Suppressor macrophage treated with lipopolysaccharide for 1 hour (primary cell): ENCODE results near the gene RNF223.
"Not testable (repeated sequence)": the region's sequence is repeated elsewhere in the genome, so short reads cannot be mapped to it uniquely, and the experiment has no call there.

Experiments
- DNase-seq, 3 donors: peaks; one replicate each; pipeline ENCODE4 v3.0.0-alpha.2; 2020 to 2022

RNF223 gene

GRCh38 chr1:1058088-1058905 lies 15.8 kb downstream of the RNF223 start:
- no peak for DNase-seq

GRCh38 chr1:1057769-1058087 lies 16.4 kb downstream of the RNF223 start:
- not testable (repeated sequence) for DNase-seq

- DNase-seq: no peak
Measured at GRCh38 chr1:1055841-1056736, 18.0 kb downstream of the RNF223 start.

GRCh38 chr1:1054971-1055370 lies 19.1 kb downstream of the RNF223 start:
- no peak for DNase-seq

- no peak for DNase-seq
Measured at GRCh38 chr1:1054099-1054700, 19.9 kb downstream of the RNF223 start.

GRCh38 chr1:1053682-1054081 lies 20.4 kb downstream of the RNF223 start:
- no peak for DNase-seq

- DNase-seq: no peak
Measured at GRCh38 chr1:1053022-1053421, 21.1 kb downstream of the RNF223 start.

- DNase-seq: no peak
Measured at GRCh38 chr1:1052003-1052840, 21.9 kb downstream of the RNF223 start.

GRCh38 chr1:1051127-1051810 lies 22.8 kb downstream of the RNF223 start:
- no peak for DNase-seq

GRCh38 chr1:1050577-1051052 lies 23.5 kb downstream of the RNF223 start:
- DNase-seq: no peak

GRCh38 chr1:1049318-1050165 lies 24.6 kb downstream of the RNF223 start:
- no peak for DNase-seq

GRCh38 chr1:1048765-1049164 lies 25.3 kb downstream of the RNF223 start:
- no peak for DNase-seq

GRCh38 chr1:1047963-1048362 lies 26.1 kb downstream of the RNF223 start:
- no peak for DNase-seq

GRCh38 chr1:1047407-1047806 lies 26.7 kb downstream of the RNF223 start:
- no peak for DNase-seq

- DNase-seq: no peak
Measured at GRCh38 chr1:1046767-1047166, 27.3 kb downstream of the RNF223 start.

- DNase-seq: no peak
Measured at GRCh38 chr1:1046243-1046642, 27.9 kb downstream of the RNF223 start.

- DNase-seq: no peak
Measured at GRCh38 chr1:1045129-1045528, 29.0 kb downstream of the RNF223 start.

- DNase-seq: no peak
Measured at GRCh38 chr1:1044455-1045078, 29.5 kb downstream of the RNF223 start.

GRCh38 chr1:1043921-1044320 lies 30.2 kb downstream of the RNF223 start:
- DNase-seq: no peak

- DNase-seq: no peak
Measured at GRCh38 chr1:1043411-1043810, 30.7 kb downstream of the RNF223 start.

- DNase-seq: no peak
Measured at GRCh38 chr1:1042835-1043234, 31.3 kb downstream of the RNF223 start.
